HepG2 (cell line): Measurements from ENCODE around the gene ATF3. TPM values are rescaled to one million over a fixed set of nuclear protein-coding genes. Genes with fewer than 3 reads are reported as not detected.

Experiments used
- ATM ChIP-seq: fragments of 450-650 bp; IDR thresholded peaks from 2 replicates; pipeline ENCODE4 v1.7.1; 2017; ENCODE audit warnings: mild to moderate bottlenecking, borderline replicate concordance
- CBX1 ChIP-seq: IDR thresholded peaks from one replicate; pipeline ENCODE4 v1.6.1; 2016; ENCODE audit warnings: antibody characterized with exemption, low read depth
- ELF4 ChIP-seq: sonication (generic); formaldehyde crosslinking; IDR thresholded peaks from 2 replicates; pipeline ENCODE4 v1.5.0; 2020; ENCODE audit warnings: missing genetic modification reagents, mild to moderate bottlenecking, moderate library complexity, borderline replicate concordance
- EP300 ChIP-seq, 3 experiments: sonication (generic) in 1 of 3; formaldehyde crosslinking in 1 of 3; IDR thresholded peaks; 2 replicates each; pipeline versions ENCODE4 v1.5.1 to v1.6.1; 2011 to 2020; ENCODE audit warnings: low read depth in 2 of 3, low read length in 2 of 3, borderline replicate concordance in 1 of 3, improper control_type of control experiment in 1 of 3, mild to moderate bottlenecking in 1 of 3, missing genetic modification reagents in 1 of 3, moderate library complexity in 1 of 3
- FOXC1 ChIP-seq: sonication (generic); formaldehyde crosslinking; IDR thresholded peaks from 2 replicates; pipeline ENCODE4 v1.8.0; 2022; ENCODE audit warnings: mild to moderate bottlenecking, missing genetic modification reagents, borderline replicate concordance
- GATA4 ChIP-seq: sonication (generic); IDR thresholded peaks from 2 replicates; pipeline ENCODE4 v1.6.1; 2016; ENCODE audit warnings: antibody characterized with exemption, low read depth, borderline replicate concordance
- GATAD1 ChIP-seq: IDR thresholded peaks from 2 replicates; pipeline ENCODE4 v1.6.1; 2016; ENCODE audit warnings: missing genetic modification reagents, missing compliant biosample characterization
- GATAD2A ChIP-seq: IDR thresholded peaks from 2 replicates; pipeline ENCODE4 v1.6.1; 2016
- ISL2 ChIP-seq: sonication (generic); formaldehyde crosslinking; IDR thresholded peaks from 2 replicates; pipeline ENCODE4 v1.5.0; 2020; ENCODE audit warnings: missing genetic modification reagents
- JDP2 ChIP-seq: sonication (generic); formaldehyde crosslinking; IDR thresholded peaks from 2 replicates; pipeline ENCODE4 v1.8.1; 2022; ENCODE audit warnings: missing genetic modification reagents, borderline replicate concordance
- KLF15 ChIP-seq: sonication (generic); formaldehyde crosslinking; IDR thresholded peaks from 2 replicates; pipeline ENCODE4 v1.8.1; 2023; ENCODE audit warnings: borderline replicate concordance, mild to moderate bottlenecking, inconsistent platforms, missing genetic modification reagents, mixed read lengths
- MAFK ChIP-seq, 2 experiments: IDR thresholded peaks in 1 of 2; conservative IDR thresholded peaks in 1 of 2; 2 replicates each; pipeline ENCODE4 v1.6.1; 2011; ENCODE audit warnings: improper control_type of control experiment in 2 of 2, low read length in 2 of 2
- ONECUT2 ChIP-seq: sonication (generic); formaldehyde crosslinking; IDR thresholded peaks from 2 replicates; pipeline ENCODE4 v1.4.0; 2020; ENCODE audit warnings: missing genetic modification reagents
- PPARG ChIP-seq: conservative IDR thresholded peaks from 2 replicates; pipeline ENCODE4 v1.6.1; 2016; ENCODE audit warnings: missing biosample characterization, missing genetic modification reagents
- SP4 ChIP-seq: sonication (generic); formaldehyde crosslinking; IDR thresholded peaks from 2 replicates; pipeline ENCODE4 v1.8.1; 2023; ENCODE audit warnings: mild to moderate bottlenecking, missing genetic modification reagents
- ZFP1 ChIP-seq: IDR thresholded peaks from 2 replicates; pipeline ENCODE4 v1.6.1; 2016
- ZKSCAN8 ChIP-seq: IDR thresholded peaks from 2 replicates; pipeline ENCODE4 v1.6.1; 2016; ENCODE audit warnings: borderline replicate concordance, missing genetic modification reagents, missing compliant biosample characterization
- ZNF234 ChIP-seq: sonication (generic); formaldehyde crosslinking; conservative IDR thresholded peaks from 2 replicates; pipeline ENCODE4 v1.5.1; 2020; ENCODE audit warnings: mild to moderate bottlenecking, missing genetic modification reagents
- ZNF382 ChIP-seq: sonication (generic); formaldehyde crosslinking; IDR thresholded peaks from 2 replicates; pipeline ENCODE4 v1.5.0; 2020; ENCODE audit warnings: missing genetic modification reagents, mild to moderate bottlenecking, borderline replicate concordance
- ZNF44 ChIP-seq: sonication (generic); formaldehyde crosslinking; IDR thresholded peaks from 2 replicates; pipeline ENCODE4 v1.5.1; 2020; ENCODE audit warnings: mild to moderate bottlenecking, missing genetic modification reagents
- ZNF543 ChIP-seq: sonication (generic); formaldehyde crosslinking; IDR thresholded peaks from 2 replicates; pipeline ENCODE4 v1.4.0; 2020; ENCODE audit warnings: mild to moderate bottlenecking, missing genetic modification reagents
- ZNF766 ChIP-seq: sonication (generic); formaldehyde crosslinking; IDR thresholded peaks from 2 replicates; pipeline ENCODE4 v1.5.0; 2020; ENCODE audit warnings: missing genetic modification reagents, borderline replicate concordance
- ZNF776 ChIP-seq: sonication (generic); formaldehyde crosslinking; IDR thresholded peaks from 2 replicates; pipeline ENCODE4 v1.4.0; 2020; ENCODE audit warnings: mild to moderate bottlenecking, missing genetic modification reagents
- ZNF780A ChIP-seq: sonication (generic); formaldehyde crosslinking; IDR thresholded peaks from 2 replicates; pipeline ENCODE4 v1.8.0; 2022; ENCODE audit warnings: mild to moderate bottlenecking, missing genetic modification reagents, moderate library complexity
- polyA plus RNA-seq, 8 experiments: library from polyadenylated mRNA; depleted of rRNA in 3 of 8; stranded (reverse) in 7 of 8; unstranded in 1 of 8; fragments of >200 nt; fragmentation: Illumina TruSeq in 4 of 8; extraction: Trizol in 4 of 8; gene quantifications; 2 replicates each; pipeline versions ENCODE4 v1.2.1 to v1.2.3, GENCODE V29; 2011 to 2016; ENCODE audit warnings: low read depth in 4 of 8, missing spikeins in 1 of 8, mixed read lengths in 1 of 8; ENCODE audit not compliant: insufficient read depth in 1 of 8
- total RNA-seq, 5 experiments: library from RNA; depleted of rRNA; stranded (reverse); fragments of >200 nt; fragmentation: Illumina TruSeq; extraction: Trizol; gene quantifications; 2 replicates each; pipeline ENCODE4 v1.2.3, GENCODE V29; 2016; ENCODE audit warnings: low read depth in 1 of 5
- TF ChIP-seq, protein P1 (sequence below): sonication (generic); formaldehyde crosslinking; IDR thresholded peaks from 2 replicates; pipeline ENCODE4 v1.4.0; 2020; ENCODE audit warnings: missing genetic modification reagents
- TF ChIP-seq, protein P2 (sequence below): IDR thresholded peaks from 2 replicates; pipeline ENCODE4 v1.6.1; 2012; ENCODE audit warnings: inconsistent platforms

ATF3 gene
- total and polyA plus RNA-seq, 2 of the 13 experiments (the other 11 are each of a cell fraction or from before 2014, with no cell fraction given), result 5.0 to 13.0 TPM

DNA sequence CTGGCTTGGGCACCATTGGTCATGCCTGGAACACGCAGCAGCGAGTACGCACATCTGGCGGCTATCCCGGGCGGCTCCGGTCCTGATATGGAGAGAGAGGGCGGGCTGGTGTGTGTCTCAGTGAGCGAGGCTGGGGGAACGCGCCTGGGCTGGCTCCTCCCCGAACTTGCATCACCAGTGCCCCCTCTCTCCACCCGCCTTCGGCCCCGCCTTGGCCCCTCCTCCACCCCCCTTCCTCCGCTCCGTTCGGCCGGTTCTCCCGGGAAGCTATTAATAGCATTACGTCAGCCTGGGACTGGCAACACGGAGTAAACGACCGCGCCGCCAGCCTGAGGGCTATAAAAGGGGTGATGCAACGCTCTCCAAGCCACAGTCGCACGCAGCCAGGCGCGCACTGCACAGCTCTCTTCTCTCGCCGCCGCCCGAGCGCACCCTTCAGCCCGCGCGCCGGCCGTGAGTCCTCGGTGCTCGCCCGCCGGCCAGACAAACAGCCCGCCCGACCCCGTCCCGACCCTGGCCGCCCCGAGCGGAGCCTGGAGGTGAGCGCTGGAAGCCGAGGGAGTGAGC, at the start of gene ATF3 (continued):
- TF ChIP-seq PPARG (CRISPR knock-in tag) (peak; percentile 54), GATAD1 (peak; percentile 40; the same call in 1 of the 2 replicates), ZNF543 (CRISPR knock-in tag) (no peak), ZNF766 (CRISPR knock-in tag) (no peak), ZNF44 (CRISPR knock-in tag) (0 out of 2 replicates have a peak, but pooled peaks have one; percentile 41), ZNF382 (no peak), MAFK (conservative IDR thresholded peaks at IDR 0.05 in 1 of 2, IDR thresholded peaks at IDR 0.05 in 1 of 2; ENCODE audit: low read length in 2 of 2) (no peak), GATA4 (peak; percentile 80; the same call in 1 of the 2 replicates), ZKSCAN8 (CRISPR knock-in tag) (peak; percentile 41; the same call in 1 of the 2 replicates), ZFP1 (peak; percentile 64; the same call in 1 of the 2 replicates), ISL2 (CRISPR knock-in tag) (peak; percentile 74; the same call in 1 of the 2 replicates), ATM (no peak), ZNF776 (CRISPR knock-in tag) (peak; percentile 83; the same call in 1 of the 2 replicates), ZNF234 (CRISPR knock-in tag) (no peak), SP4 (CRISPR knock-in tag) (peak; percentile 83), ELF4 (no peak), GATAD2A (peak; percentile 48; the same call in 1 of the 2 replicates), ONECUT2 (no peak), CBX1 (no peak), EP300 (IDR thresholded peaks at IDR 0.05; ENCODE audit: low read depth in 2 of 2, low read length in 2 of 2) (peak in 1 of 2 experiments; percentile 27; a peak in 1 of 4 replicates), EP300 (CRISPR knock-in tag; IDR thresholded peaks at IDR 0.05; ENCODE audit: borderline replicate concordance) (no peak), ZNF780A (CRISPR knock-in tag) (peak; percentile 4; the same call in 1 of the 2 replicates), FOXC1 (0 out of 2 replicates have a peak, but pooled peaks have one; percentile 21), JDP2 (CRISPR knock-in tag) (no peak), KLF15 (no peak; the same call in 1 of the 2 replicates)
- TF ChIP-seq, protein P1, sequence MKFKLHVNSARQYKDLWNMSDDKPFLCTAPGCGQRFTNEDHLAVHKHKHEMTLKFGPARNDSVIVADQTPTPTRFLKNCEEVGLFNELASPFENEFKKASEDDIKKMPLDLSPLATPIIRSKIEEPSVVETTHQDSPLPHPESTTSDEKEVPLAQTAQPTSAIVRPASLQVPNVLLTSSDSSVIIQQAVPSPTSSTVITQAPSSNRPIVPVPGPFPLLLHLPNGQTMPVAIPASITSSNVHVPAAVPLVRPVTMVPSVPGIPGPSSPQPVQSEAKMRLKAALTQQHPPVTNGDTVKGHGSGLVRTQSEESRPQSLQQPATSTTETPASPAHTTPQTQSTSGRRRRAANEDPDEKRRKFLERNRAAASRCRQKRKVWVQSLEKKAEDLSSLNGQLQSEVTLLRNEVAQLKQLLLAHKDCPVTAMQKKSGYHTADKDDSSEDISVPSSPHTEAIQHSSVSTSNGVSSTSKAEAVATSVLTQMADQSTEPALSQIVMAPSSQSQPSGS (CRISPR knock-in tag), result peak; percentile 98
- TF ChIP-seq, protein P2, sequence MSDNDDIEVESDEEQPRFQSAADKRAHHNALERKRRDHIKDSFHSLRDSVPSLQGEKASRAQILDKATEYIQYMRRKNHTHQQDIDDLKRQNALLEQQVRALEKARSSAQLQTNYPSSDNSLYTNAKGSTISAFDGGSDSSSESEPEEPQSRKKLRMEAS, result peak; percentile 76
